Fibroblast of villous mesenchyme (primary cell): ENCODE data around the gene CRTC3. TPM values are rescaled to one million over a fixed set of nuclear protein-coding genes. Genes with fewer than 3 reads are reported as not detected.
A peak's percentile ranks its signal among the peaks of the same experiment; 100 is the strongest.

ENCODE experiments used
- DNase-seq: peaks from one replicate; pipeline ENCODE4 v3.0.0-alpha.2; 2010; ENCODE audit warnings: low read depth
- H3K4me3 ChIP-seq: 2 replicates; pipeline ENCODE4 v1.5.1; 2011; ENCODE audit warnings: low read depth, mild to moderate bottlenecking, low read length
- CTCF ChIP-seq: IDR thresholded peaks from 2 replicates; pipeline ENCODE4 v1.5.1; 2012; ENCODE audit warnings: low read depth, mild to moderate bottlenecking, low read length; ENCODE audit not compliant: insufficient read depth
- total RNA-seq: library from RNA; depleted of rRNA; stranded (reverse); fragments of >200 nt; gene quantifications from 2 replicates; pipeline ENCODE4 v1.2.3, GENCODE V29; 2012

The CRTC3 gene
- total RNA-seq, 1 donor = 21.2 TPM

GRCh38 chr15:90553248-90553745, 23.6 kb downstream of the CRTC3 start:
- no peak for TF ChIP-seq CTCF
- no peak overlapping the region for H3K4me3 ChIP-seq

GRCh38 chr15:90557186-90558084, 27.7 kb downstream of the CRTC3 start:
- H3K4me3 ChIP-seq = no peak overlapping the region
- TF ChIP-seq CTCF = no peak
- peak; percentile 69 for DNase-seq

More at GRCh38 chr15:90553248-90553745, 23.6 kb downstream of the CRTC3 start:
- DNase-seq = peak; percentile 85

- H3K4me3 ChIP-seq = no peak overlapping the region
- DNase-seq = peak; percentile 82
- no peak for TF ChIP-seq CTCF
Observed at GRCh38 chr15:90558171-90558573, 28.4 kb downstream of the CRTC3 start.

GRCh38 chr15:90559119-90559518, 29.4 kb downstream of the CRTC3 start:
- DNase-seq = no peak
- TF ChIP-seq CTCF = no peak
- H3K4me3 ChIP-seq = no peak overlapping the region

GRCh38 chr15:90560229-90560776, 30.6 kb downstream of the CRTC3 start:
- H3K4me3 ChIP-seq = no peak overlapping the region
- no peak for TF ChIP-seq CTCF
- DNase-seq = peak; percentile 98

- peak; percentile 90 for DNase-seq
- H3K4me3 ChIP-seq = no peak overlapping the region
- TF ChIP-seq CTCF = no peak
Observed at GRCh38 chr15:90561344-90562244, 31.9 kb downstream of the CRTC3 start.
